Activated effector memory CD4-positive, alpha-beta T cell treated with anti-CD3 and anti-CD28 coated beads, Interleukin-2, amount 50 U/mL, for 16 hours (primary cell): ENCODE results near the gene RAB25.
"Not testable (repeated sequence)": the region's sequence is repeated elsewhere in the genome, so short reads cannot be mapped to it uniquely, and the experiment has no call there.

Source experiments
- DNase-seq: peaks from one replicate; pipeline ENCODE4 v3.0.0-alpha.2; 2020

RAB25 gene

GRCh38 chr1:156104065-156104810 lies 43.3 kb downstream of the RAB25 start:
- peak; percentile 87 for DNase-seq

- no peak for DNase-seq
Measured at GRCh38 chr1:156104861-156105832, 44.2 kb downstream of the RAB25 start.

- DNase-seq, result no peak
Measured at GRCh38 chr1:156106624-156107488, 45.9 kb downstream of the RAB25 start.

GRCh38 chr1:156108057-156108456 lies 47.1 kb downstream of the RAB25 start:
- DNase-seq, result no peak

- DNase-seq, result no peak
Measured at GRCh38 chr1:156108664-156109241, 47.8 kb downstream of the RAB25 start.

GRCh38 chr1:156110252-156110651 lies 49.3 kb downstream of the RAB25 start:
- DNase-seq, result no peak

- DNase-seq, result no peak
Measured at GRCh38 chr1:156111355-156111962, 50.5 kb downstream of the RAB25 start.

- DNase-seq, result no peak
Measured at GRCh38 chr1:156112276-156113137, 51.5 kb downstream of the RAB25 start.

- no peak for DNase-seq
Measured at GRCh38 chr1:156113282-156113950, 52.5 kb downstream of the RAB25 start.

- peak; percentile 94 for DNase-seq
Measured at GRCh38 chr1:156114101-156114918, 53.4 kb downstream of the RAB25 start, which contains the start of gene LMNA. TSS of gene LMNA (plus strand) at chr1:156114711. CDS start at chr1:156114919, 208 bp downstream.

GRCh38 chr1:156114919-156115513 lies 54.1 kb downstream of the RAB25 start:
- DNase-seq, result no peak

GRCh38 chr1:156115514-156116374 lies 54.8 kb downstream of the RAB25 start:
- no peak for DNase-seq

- not testable (repeated sequence) for DNase-seq
Measured at GRCh38 chr1:156116731-156117130, 55.8 kb downstream of the RAB25 start.

- DNase-seq, result peak; percentile 65
Measured at GRCh38 chr1:156117414-156118176, 56.6 kb downstream of the RAB25 start.

- peak; percentile 63 for DNase-seq
Measured at GRCh38 chr1:156118177-156118868, 57.4 kb downstream of the RAB25 start.

- no peak for DNase-seq
Measured at GRCh38 chr1:156119503-156120209, 58.7 kb downstream of the RAB25 start.
